GM04503 (cell line): ENCODE data around the gene ATP5F1D.

Source experiments
- DNase-seq: peaks from one replicate; pipeline ENCODE4 v3.0.0-alpha.2; 2012; ENCODE audit warnings: low read depth

The ATP5F1D gene

GRCh38 chr19:1270854-1271527, 29.4 kb downstream of the ATP5F1D start:
- DNase-seq: no peak

- DNase-seq: no peak
These were observed 30.2 kb downstream of the ATP5F1D start for GRCh38 chr19:1271528-1272422.

GRCh38 chr19:1272423-1273262, 31.1 kb downstream of the ATP5F1D start:
- no peak for DNase-seq

GRCh38 chr19:1273263-1274041, 31.9 kb downstream of the ATP5F1D start:
- DNase-seq: no peak

- DNase-seq: no peak
These were observed 32.7 kb downstream of the ATP5F1D start for GRCh38 chr19:1274081-1274851.

- no peak for DNase-seq
These were observed 33.3 kb downstream of the ATP5F1D start for GRCh38 chr19:1274852-1275259.

- no peak for DNase-seq
These were observed 33.9 kb downstream of the ATP5F1D start, which contains the start of gene FAM174C for GRCh38 chr19:1275260-1275975. FAM174C (plus strand) TSS chr19:1275530; CDS start chr19:1275550, 20 bp downstream.

GRCh38 chr19:1275976-1276627, 34.6 kb downstream of the ATP5F1D start:
- DNase-seq: no peak

GRCh38 chr19:1276628-1277022, 35.1 kb downstream of the ATP5F1D start:
- no peak for DNase-seq

GRCh38 chr19:1277061-1277460, 35.5 kb downstream of the ATP5F1D start:
- no peak for DNase-seq

GRCh38 chr19:1278074-1278473, 36.5 kb downstream of the ATP5F1D start:
- DNase-seq: no peak

GRCh38 chr19:1278713-1279660, 37.4 kb downstream of the ATP5F1D start:
- no peak for DNase-seq

- DNase-seq: peak; percentile 23
These were observed 38.3 kb downstream of the ATP5F1D start for GRCh38 chr19:1279782-1280341.

- DNase-seq: no peak
These were observed 39.4 kb downstream of the ATP5F1D start for GRCh38 chr19:1280636-1281568.

GRCh38 chr19:1281569-1282287, 40.2 kb downstream of the ATP5F1D start:
- DNase-seq: no peak

- DNase-seq: no peak
These were observed 41.1 kb downstream of the ATP5F1D start for GRCh38 chr19:1282588-1283206.
